ENCODE measurements around the gene NFATC1. TPM values are rescaled to one million over a fixed set of nuclear protein-coding genes. Genes with fewer than 3 reads are reported as not detected.
A peak's percentile ranks its signal among the peaks of the same experiment; 100 is the strongest.

The NFATC1 gene
- total RNA-seq (1 to 10 TPM; 4.6 to 8.0 TPM), polyA plus RNA-seq (ENCODE audit: insufficient read length in 2 of 2) (1 to 10 TPM; 5.8 to 7.8 TPM)
- long read RNA-seq, donor 1, full-length matches to known transcripts: 2 of 2 reads
- long read RNA-seq, donor 1, partial matches to known transcripts: 0 of 2 reads
- long read RNA-seq, donor 1, other reads (novel, unspliced or antisense): 0 of 2 reads
- long read RNA-seq, donor 2: 0 reads
- long read RNA-seq, donor 3: 0 reads
- long read RNA-seq, donor 4, full-length matches to known transcripts: 1 of 1 reads
- long read RNA-seq, donor 4, partial matches to known transcripts: 0 of 1 reads
- long read RNA-seq, donor 4, other reads (novel, unspliced or antisense): 0 of 1 reads

DNA sequence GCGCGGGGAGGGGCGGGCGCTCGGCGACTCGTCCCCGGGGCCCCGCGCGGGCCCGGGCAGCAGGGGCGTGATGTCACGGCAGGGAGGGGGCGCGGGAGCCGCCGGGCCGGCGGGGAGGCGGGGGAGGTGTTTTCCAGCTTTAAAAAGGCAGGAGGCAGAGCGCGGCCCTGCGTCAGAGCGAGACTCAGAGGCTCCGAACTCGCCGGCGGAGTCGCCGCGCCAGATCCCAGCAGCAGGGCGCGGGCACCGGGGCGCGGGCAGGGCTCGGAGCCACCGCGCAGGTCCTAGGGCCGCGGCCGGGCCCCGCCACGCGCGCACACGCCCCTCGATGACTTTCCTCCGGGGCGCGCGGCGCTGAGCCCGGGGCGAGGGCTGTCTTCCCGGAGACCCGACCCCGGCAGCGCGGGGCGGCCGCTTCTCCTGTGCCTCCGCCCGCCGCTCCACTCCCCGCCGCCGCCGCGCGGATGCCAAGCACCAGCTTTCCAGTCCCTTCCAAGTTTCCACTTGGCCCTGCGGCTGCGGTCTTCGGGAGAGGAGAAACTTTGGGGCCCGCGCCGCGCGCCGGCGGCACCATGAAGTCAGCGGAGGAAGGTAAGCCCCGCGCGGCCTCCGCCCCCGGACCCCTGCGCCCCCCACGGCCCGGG lies at the start of gene NFATC1:
TSS of gene NFATC1 (plus strand) at position 170 of the 644 bp plus-strand sequence. CDS start at position 465, 295 bp downstream.
- WGBS (ENCODE audit: insufficient coverage): under 1% methylated on average over 91 of the region's 91 CpGs
- Histone ChIP-seq H3K4me3 (ENCODE audit: low read depth, low read length) (peak within 1 kb of the TSS; percentile 37), H3K36me3 (ENCODE audit: control insufficient read depth, insufficient read depth, low read length) (no peaks in the 10 kb centered on the region), H3K27me3 (ENCODE audit: control insufficient read depth, insufficient read depth, low read length) (peaks cover 56% of the 10 kb centered on the region), H3K27ac (ENCODE audit: low read depth, low read length) (peak within 1 kb of the TSS; percentile 75), H3K4me1 (ENCODE audit: control insufficient read depth, insufficient read depth, low read length) (peaks cover 51% of the 10 kb centered on the region), H3K9me3 (ENCODE audit: control insufficient read depth, insufficient read depth, low read length) (no peaks in the 10 kb centered on the region)
- peak in 2 of 6 donors; percentile 78 to 82 for DNase-seq (ENCODE audit: low read depth in 4 of 6, low spot score in 6 of 6)

DNA sequence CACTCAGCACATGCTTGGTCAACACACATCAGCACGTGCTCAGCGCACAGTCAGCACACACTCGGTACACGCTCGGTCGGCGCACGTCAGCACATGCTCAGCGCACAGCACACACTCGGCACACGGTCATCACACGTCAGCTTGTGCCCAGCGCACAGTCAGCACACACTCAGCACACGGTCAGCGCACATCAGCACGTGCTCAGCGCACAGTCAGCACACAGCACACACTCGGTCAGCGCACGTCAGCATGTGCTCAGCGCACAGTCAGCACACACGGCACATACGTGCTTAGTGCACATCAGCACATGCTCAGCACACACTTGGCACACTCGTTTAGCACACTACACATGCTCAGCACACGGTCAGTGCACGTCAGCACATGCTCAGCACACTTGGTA lies 49.7 kb upstream of the NFATC1 start:
- no peak for DNase-seq (ENCODE audit: low read depth in 4 of 6, low spot score in 6 of 6)
- no peak overlapping the region for H3K27ac ChIP-seq (ENCODE audit: low read depth, low read length)
- H3K4me1 ChIP-seq (ENCODE audit: control insufficient read depth, insufficient read depth, low read length): no peaks in the 10 kb centered on the region
- H3K4me3 ChIP-seq (ENCODE audit: low read depth, low read length): no peak overlapping the region
- WGBS (ENCODE audit: insufficient coverage): 98% methylated on average over 26 of the region's 26 CpGs
- no peaks in the 10 kb centered on the region for H3K9me3 ChIP-seq (ENCODE audit: control insufficient read depth, insufficient read depth, low read length)
- H3K27me3 ChIP-seq (ENCODE audit: control insufficient read depth, insufficient read depth, low read length): no peaks in the 10 kb centered on the region
- H3K36me3 ChIP-seq (ENCODE audit: control insufficient read depth, insufficient read depth, low read length): peaks cover 61% of the 10 kb centered on the region

DNA sequence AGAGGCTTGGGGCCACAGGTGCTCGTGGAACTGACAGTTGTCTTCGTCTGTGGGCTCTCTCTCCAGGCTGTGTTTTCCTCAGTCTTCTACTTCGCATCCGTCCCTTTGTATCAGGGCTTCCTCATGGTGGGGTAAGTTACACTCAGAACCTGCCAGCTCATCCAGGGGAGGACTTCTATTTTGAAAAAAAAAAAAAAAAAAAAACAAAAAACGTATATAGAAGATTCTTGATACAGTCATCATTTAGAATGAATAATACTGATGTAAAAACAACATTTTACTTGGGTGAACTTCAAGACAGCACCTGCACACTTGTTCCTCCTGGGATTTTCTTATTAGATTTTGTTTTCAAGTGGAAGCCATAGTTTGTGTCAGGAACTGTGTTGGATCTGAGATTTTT lies 47.7 kb upstream of the NFATC1 start:
- Histone ChIP-seq H3K36me3 (ENCODE audit: control insufficient read depth, insufficient read depth, low read length) (peaks cover 70% of the 10 kb centered on the region), H3K27ac (ENCODE audit: low read depth, low read length) (no peak overlapping the region), H3K4me1 (ENCODE audit: control insufficient read depth, insufficient read depth, low read length) (no peaks in the 10 kb centered on the region), H3K9me3 (ENCODE audit: control insufficient read depth, insufficient read depth, low read length) (no peaks in the 10 kb centered on the region), H3K27me3 (ENCODE audit: control insufficient read depth, insufficient read depth, low read length) (no peaks in the 10 kb centered on the region), H3K4me3 (ENCODE audit: low read depth, low read length) (no peak overlapping the region)
- DNase-seq (ENCODE audit: low read depth in 4 of 6, low spot score in 6 of 6): no peak
- 81% methylated on average over 2 of the region's 5 CpGs for WGBS (ENCODE audit: insufficient coverage)

DNA sequence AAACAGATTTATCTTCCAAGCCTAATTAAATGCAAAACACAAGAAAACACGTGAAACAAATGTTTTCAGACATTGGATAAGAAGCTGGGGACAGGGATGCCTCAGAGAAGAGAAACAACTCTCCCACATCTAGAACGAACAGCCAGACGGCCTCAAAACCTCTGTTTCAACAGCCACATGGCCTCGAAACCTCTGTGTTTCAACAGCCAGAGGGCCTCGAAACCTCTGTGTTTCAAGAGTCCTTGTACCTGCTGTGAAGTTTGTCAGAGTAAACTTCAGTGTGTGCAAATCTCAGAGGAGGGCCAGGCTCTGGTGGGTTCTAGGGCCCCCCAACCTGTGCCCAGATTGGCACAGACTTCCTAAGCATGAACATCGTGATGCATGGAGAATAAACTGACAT lies 43.3 kb upstream of the NFATC1 start:
- Histone ChIP-seq H3K27ac (ENCODE audit: low read depth, low read length) (no peak overlapping the region), H3K4me1 (ENCODE audit: control insufficient read depth, insufficient read depth, low read length) (no peaks in the 10 kb centered on the region), H3K27me3 (ENCODE audit: control insufficient read depth, insufficient read depth, low read length) (no peaks in the 10 kb centered on the region), H3K9me3 (ENCODE audit: control insufficient read depth, insufficient read depth, low read length) (no peaks in the 10 kb centered on the region), H3K4me3 (ENCODE audit: low read depth, low read length) (no peak overlapping the region), H3K36me3 (ENCODE audit: control insufficient read depth, insufficient read depth, low read length) (peaks cover 55% of the 10 kb centered on the region)
- 92% methylated on average over 2 of the region's 6 CpGs for WGBS (ENCODE audit: insufficient coverage)
- no peak for DNase-seq (ENCODE audit: low read depth in 4 of 6, low spot score in 6 of 6)

DNA sequence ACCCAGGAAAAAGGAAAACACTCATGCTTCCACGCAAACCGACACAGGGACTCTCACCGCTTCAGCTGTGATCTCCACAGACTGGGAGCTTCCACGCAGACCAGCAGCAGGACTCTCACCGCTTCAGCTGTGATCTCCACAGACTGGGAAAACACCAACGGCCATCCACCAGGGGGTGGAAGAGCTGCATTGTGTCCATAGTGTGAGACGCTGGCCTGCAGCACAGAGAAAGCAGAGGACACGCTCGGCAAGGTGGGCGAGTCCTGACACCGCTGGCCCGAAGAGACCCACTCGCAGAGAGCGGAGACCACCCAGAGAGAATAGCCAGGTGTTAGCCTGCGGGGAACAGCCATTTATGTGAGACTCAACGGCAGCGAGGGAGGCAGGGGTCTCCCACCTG lies 42.5 kb upstream of the NFATC1 start:
- 78% methylated on average over 15 of the region's 17 CpGs for WGBS (ENCODE audit: insufficient coverage)
- no peak overlapping the region for H3K27ac ChIP-seq (ENCODE audit: low read depth, low read length)
- H3K4me3 ChIP-seq (ENCODE audit: low read depth, low read length): no peak overlapping the region
- H3K9me3 ChIP-seq (ENCODE audit: control insufficient read depth, insufficient read depth, low read length): no peaks in the 10 kb centered on the region
- peaks cover 46% of the 10 kb centered on the region for H3K36me3 ChIP-seq (ENCODE audit: control insufficient read depth, insufficient read depth, low read length)
- no peaks in the 10 kb centered on the region for H3K27me3 ChIP-seq (ENCODE audit: control insufficient read depth, insufficient read depth, low read length)
- no peaks in the 10 kb centered on the region for H3K4me1 ChIP-seq (ENCODE audit: control insufficient read depth, insufficient read depth, low read length)
- peak in 1 of 6 donors; percentile 35 for DNase-seq (ENCODE audit: low read depth in 4 of 6, low spot score in 6 of 6)

DNA sequence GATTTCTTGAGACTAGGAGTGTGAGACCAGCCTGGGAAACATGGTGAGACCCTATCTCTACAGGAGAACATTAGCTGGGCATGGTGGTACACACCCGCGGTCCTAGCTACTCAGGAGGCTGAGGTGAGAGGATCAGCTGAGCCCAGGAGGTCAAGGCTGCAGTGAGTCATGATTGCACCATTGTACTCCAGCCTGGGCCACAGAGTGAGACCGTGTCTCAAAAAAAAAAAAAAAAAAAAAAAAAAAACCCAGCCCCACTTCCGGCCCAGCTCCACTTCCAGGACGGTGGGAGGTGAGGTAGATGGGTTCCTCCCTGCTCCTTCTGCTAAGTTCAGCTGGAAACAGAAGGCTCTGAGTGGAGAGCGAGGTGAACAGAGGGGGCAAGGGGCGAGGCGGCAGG lies 41.4 kb upstream of the NFATC1 start:
- H3K9me3 ChIP-seq (ENCODE audit: control insufficient read depth, insufficient read depth, low read length): no peaks in the 10 kb centered on the region
- 100% methylated on average over 5 of the region's 8 CpGs for WGBS (ENCODE audit: insufficient coverage)
- no peak overlapping the region for H3K4me3 ChIP-seq (ENCODE audit: low read depth, low read length)
- peaks cover 39% of the 10 kb centered on the region for H3K36me3 ChIP-seq (ENCODE audit: control insufficient read depth, insufficient read depth, low read length)
- no peaks in the 10 kb centered on the region for H3K27me3 ChIP-seq (ENCODE audit: control insufficient read depth, insufficient read depth, low read length)
- H3K4me1 ChIP-seq (ENCODE audit: control insufficient read depth, insufficient read depth, low read length): no peaks in the 10 kb centered on the region
- no peak for DNase-seq (ENCODE audit: low read depth in 4 of 6, low spot score in 6 of 6)
- no peak overlapping the region for H3K27ac ChIP-seq (ENCODE audit: low read depth, low read length)

DNA sequence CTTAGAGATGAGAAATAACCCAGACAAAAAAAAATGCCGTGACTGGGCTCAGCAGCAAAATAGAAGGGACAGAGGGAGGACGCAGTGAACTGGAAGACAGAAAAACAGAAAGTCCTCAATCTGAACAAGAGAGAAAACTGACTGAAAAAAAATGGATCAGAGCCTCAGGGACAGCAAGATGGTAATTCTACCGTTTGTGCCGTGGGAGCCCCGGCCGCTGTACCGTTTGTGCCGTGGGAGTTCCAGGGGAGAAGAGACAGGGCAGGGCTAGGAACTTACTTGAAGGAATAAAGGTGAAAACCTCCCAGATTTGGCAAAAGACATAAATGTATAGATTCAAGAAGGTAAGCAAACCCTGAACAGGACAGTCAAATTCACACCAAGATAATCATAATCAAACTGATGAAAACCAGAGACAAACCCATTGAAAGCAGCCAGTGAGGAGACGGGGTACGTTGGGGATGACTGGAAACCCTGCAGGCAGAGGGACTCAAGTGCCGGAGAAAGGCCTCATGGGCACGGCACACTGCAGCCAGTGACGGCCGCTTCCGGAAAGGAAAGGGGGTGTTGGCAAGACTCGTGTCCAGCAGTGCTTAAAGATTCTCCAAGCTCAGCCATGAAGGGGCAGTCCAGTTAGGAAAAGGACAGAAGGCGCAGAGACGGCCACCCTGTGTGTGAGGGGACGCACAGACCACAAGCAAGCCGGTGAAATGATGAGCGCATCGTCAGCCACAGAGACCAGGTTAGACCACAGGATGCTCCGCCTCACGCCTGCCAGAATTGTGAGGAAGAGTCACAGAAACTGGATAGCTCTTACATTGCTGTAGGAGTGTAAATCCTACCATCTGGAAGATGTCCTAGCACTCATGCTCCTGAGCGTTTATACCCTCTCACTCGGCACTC lies 40.0 kb upstream of the NFATC1 start:
- WGBS (ENCODE audit: insufficient coverage): 91% methylated on average over 18 of the region's 26 CpGs
- H3K36me3 ChIP-seq (ENCODE audit: control insufficient read depth, insufficient read depth, low read length): peaks cover 28% of the 10 kb centered on the region
- H3K27ac ChIP-seq (ENCODE audit: low read depth, low read length): no peak overlapping the region
- no peak overlapping the region for H3K4me3 ChIP-seq (ENCODE audit: low read depth, low read length)
- no peaks in the 10 kb centered on the region for H3K9me3 ChIP-seq (ENCODE audit: control insufficient read depth, insufficient read depth, low read length)
- no peaks in the 10 kb centered on the region for H3K4me1 ChIP-seq (ENCODE audit: control insufficient read depth, insufficient read depth, low read length)
- no peaks in the 10 kb centered on the region for H3K27me3 ChIP-seq (ENCODE audit: control insufficient read depth, insufficient read depth, low read length)
- DNase-seq (ENCODE audit: low read depth in 4 of 6, low spot score in 6 of 6): no peak

DNA sequence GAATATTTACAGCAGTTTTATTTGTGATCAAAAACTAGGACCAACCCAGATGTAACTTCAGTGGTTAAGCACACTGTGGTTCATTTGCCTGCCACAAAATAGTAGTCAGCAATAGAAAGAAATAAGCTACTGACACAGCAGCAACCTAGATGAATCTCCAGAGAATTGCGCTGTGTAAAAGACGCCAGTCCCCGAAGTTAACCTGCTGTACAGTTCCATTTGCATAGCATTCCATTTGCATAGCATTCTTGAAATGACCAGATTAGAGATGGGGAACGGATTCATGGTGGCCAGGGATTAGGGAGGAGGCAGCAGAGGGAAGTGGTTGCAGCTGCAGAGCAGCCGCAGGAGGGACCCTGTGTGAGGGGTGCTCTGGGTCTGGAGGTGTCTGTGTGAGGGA lies 39.3 kb upstream of the NFATC1 start:
- no peak overlapping the region for H3K27ac ChIP-seq (ENCODE audit: low read depth, low read length)
- peaks cover 28% of the 10 kb centered on the region for H3K36me3 ChIP-seq (ENCODE audit: control insufficient read depth, insufficient read depth, low read length)
- no peak overlapping the region for H3K4me3 ChIP-seq (ENCODE audit: low read depth, low read length)
- WGBS (ENCODE audit: insufficient coverage): 74% methylated on average over 5 of the region's 5 CpGs
- no peaks in the 10 kb centered on the region for H3K9me3 ChIP-seq (ENCODE audit: control insufficient read depth, insufficient read depth, low read length)
- H3K27me3 ChIP-seq (ENCODE audit: control insufficient read depth, insufficient read depth, low read length): no peaks in the 10 kb centered on the region
- H3K4me1 ChIP-seq (ENCODE audit: control insufficient read depth, insufficient read depth, low read length): no peaks in the 10 kb centered on the region
- peak in 1 of 6 donors; percentile 22 for DNase-seq (ENCODE audit: low read depth in 4 of 6, low spot score in 6 of 6)

DNA sequence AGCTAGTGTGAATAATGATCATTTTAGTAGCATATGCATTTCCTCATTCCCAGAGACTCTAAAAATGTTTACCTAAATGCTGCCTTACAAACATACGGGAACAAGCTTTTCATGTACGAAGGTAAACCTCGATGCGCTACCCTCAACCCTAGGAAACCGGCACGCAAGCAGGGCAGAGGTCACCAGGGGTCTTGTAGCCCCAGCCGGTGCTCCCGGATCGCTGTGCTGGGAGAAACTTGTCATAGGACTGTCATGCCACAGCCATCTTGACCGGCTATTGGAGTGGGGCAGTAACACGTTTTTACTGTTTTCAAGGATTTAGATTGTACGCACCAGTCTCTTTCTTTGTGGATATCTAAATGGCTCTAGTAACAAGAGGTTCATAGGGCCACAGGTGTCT lies 34.8 kb upstream of the NFATC1 start:
- no peaks in the 10 kb centered on the region for H3K9me3 ChIP-seq (ENCODE audit: control insufficient read depth, insufficient read depth, low read length)
- no peak overlapping the region for H3K4me3 ChIP-seq (ENCODE audit: low read depth, low read length)
- peaks cover 17% of the 10 kb centered on the region for H3K36me3 ChIP-seq (ENCODE audit: control insufficient read depth, insufficient read depth, low read length)
- H3K27ac ChIP-seq (ENCODE audit: low read depth, low read length): no peak overlapping the region
- WGBS (ENCODE audit: insufficient coverage): 95% methylated on average over 12 of the region's 12 CpGs
- no peaks in the 10 kb centered on the region for H3K27me3 ChIP-seq (ENCODE audit: control insufficient read depth, insufficient read depth, low read length)
- peaks cover 6% of the 10 kb centered on the region for H3K4me1 ChIP-seq (ENCODE audit: control insufficient read depth, insufficient read depth, low read length)
- no peak for DNase-seq (ENCODE audit: low read depth in 4 of 6, low spot score in 6 of 6)

Measured in spinal cord (tissue), 10 donors.